ENCODE data around the gene QPCT. TPM values are rescaled to one million over a fixed set of nuclear protein-coding genes. Genes with fewer than 3 reads are reported as not detected.

The QPCT gene
- total RNA-seq, 1 experiment from 2014 or later, result not detected

- no peak overlapping the region for H3K18ac ChIP-seq (ENCODE audit: insufficient read length, low read depth, low read length)
- no peak overlapping the region for H2BK20ac ChIP-seq (ENCODE audit: low read depth, low read length, poor library complexity, severe bottlenecking)
- Mint-ChIP-seq H3K4me3 (no peak overlapping the region), H3K4me1 (no peaks in the 10 kb centered on the region), H3K27me3 (ENCODE audit: low read depth) (no peaks in the 10 kb centered on the region), H3K27ac (no peak overlapping the region), H3K9me3 (no peaks in the 10 kb centered on the region; a peak in 2 of 5 replicates), H3K36me3 (ENCODE audit: insufficient read depth in 1 of 3, low read depth in 3 of 3) (peaks cover 0 to 5% (median 0%) of the 10 kb centered on the region in 3 experiments; a peak in 1 of 7 replicates)
- no peak overlapping the region for H3K4ac ChIP-seq (ENCODE audit: low read depth, low read length)
- no peak overlapping the region for H3K14ac ChIP-seq (ENCODE audit: insufficient read depth, low read length)
- no peak overlapping the region for H3K9ac ChIP-seq (ENCODE audit: extremely low read depth, insufficient read length, low read length)
- no peak overlapping the region for H3K56ac ChIP-seq (ENCODE audit: insufficient read length, low read depth, low read length)
- no peaks in the 10 kb centered on the region for H4K20me1 ChIP-seq (ENCODE audit: control insufficient read depth, insufficient read depth, insufficient read length)
- H4K91ac ChIP-seq (ENCODE audit: insufficient read length, low read depth, low read length), result no peak overlapping the region
- no peak overlapping the region for H3T11ph ChIP-seq (ENCODE audit: low read length)
- no peaks in the 10 kb centered on the region for H3K4me1 ChIP-seq (ENCODE audit: insufficient read depth, low read length)
- no CpG with 5 or more reads among the region's 2 CpGs for WGBS (ENCODE audit: extremely low coverage, insufficient read length, low lambda C conversion rate)
- no peak overlapping the region for H4K8ac ChIP-seq (replicated peaks; ENCODE audit: insufficient read length, low read depth, low read length)
- no peak overlapping the region for H2BK5ac ChIP-seq (ENCODE audit: insufficient read length, low read length)
- no peaks in the 10 kb centered on the region for H3K23me2 ChIP-seq (ENCODE audit: insufficient read length, low read depth, low read length, poor library complexity, severe bottlenecking)
- no peak overlapping the region for H2BK15ac ChIP-seq (ENCODE audit: low read depth, low read length)
- no peaks in the 10 kb centered on the region for H3K79me1 ChIP-seq (ENCODE audit: insufficient read depth, low read depth, low read length, poor library complexity, severe bottlenecking)
- H3K27ac ChIP-seq (ENCODE audit: insufficient read length, low read depth, low read length), result no peak overlapping the region
- H3K79me2 ChIP-seq (ENCODE audit: insufficient read depth, low read length), result no peaks in the 10 kb centered on the region
- H2AK5ac ChIP-seq (ENCODE audit: insufficient read length, low read length), result no peak overlapping the region
- TF ChIP-seq CTCF (conservative IDR thresholded peaks at IDR 0.05), result no peak
- H3K27me3 ChIP-seq (ENCODE audit: insufficient read depth, low read length), result no peaks in the 10 kb centered on the region
- no peak overlapping the region for H2BK12ac ChIP-seq (ENCODE audit: insufficient read length, low read depth, low read length)
- no peak overlapping the region for H3K23ac ChIP-seq (ENCODE audit: insufficient read length, low read depth, low read length)
- no peak overlapping the region for H4K5ac ChIP-seq (ENCODE audit: insufficient read length, low read depth, low read length)
- DNase-seq, result no peak
- H2BK120ac ChIP-seq (ENCODE audit: low read depth, low read length, poor library complexity, severe bottlenecking), result no peak overlapping the region
- H3K9me3 ChIP-seq (ENCODE audit: control insufficient read depth, low read depth, low read length), result no peaks in the 10 kb centered on the region
- H3K4me2 ChIP-seq (ENCODE audit: insufficient read depth, insufficient read length, low read length), result no peak overlapping the region
- H2AFZ ChIP-seq (ENCODE audit: low read length), result no peak overlapping the region
These were observed 61.4 kb downstream of the QPCT start for GRCh38 chr2:37405781-37406180.

All from H9 (cell line).